ENCODE results near the gene APCDD1.

Gene APCDD1

DNA sequence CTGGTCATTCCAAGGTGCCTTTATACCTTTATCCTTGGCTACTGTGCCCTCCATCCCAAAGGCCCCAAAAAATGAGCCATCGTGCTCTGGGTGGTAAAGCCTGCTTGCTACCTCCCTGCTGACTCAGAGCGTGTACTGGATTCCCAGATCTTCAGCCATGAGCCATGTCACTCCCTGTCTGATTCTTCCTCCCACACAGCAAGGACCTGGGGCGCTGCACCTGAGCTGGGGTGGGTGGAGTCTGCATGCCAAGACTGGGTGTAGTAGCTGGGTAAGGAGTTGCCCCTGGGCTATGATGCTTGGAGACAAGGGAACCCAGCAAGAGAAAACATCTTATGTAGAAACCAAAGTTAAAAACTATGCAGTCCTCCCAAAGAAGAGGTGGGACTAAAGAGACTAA is 37.2 kb upstream of the APCDD1 start:
- no peak overlapping the region for H2AFZ ChIP-seq (ENCODE audit: low read depth, low read length)
- TF ChIP-seq, protein P1, sequence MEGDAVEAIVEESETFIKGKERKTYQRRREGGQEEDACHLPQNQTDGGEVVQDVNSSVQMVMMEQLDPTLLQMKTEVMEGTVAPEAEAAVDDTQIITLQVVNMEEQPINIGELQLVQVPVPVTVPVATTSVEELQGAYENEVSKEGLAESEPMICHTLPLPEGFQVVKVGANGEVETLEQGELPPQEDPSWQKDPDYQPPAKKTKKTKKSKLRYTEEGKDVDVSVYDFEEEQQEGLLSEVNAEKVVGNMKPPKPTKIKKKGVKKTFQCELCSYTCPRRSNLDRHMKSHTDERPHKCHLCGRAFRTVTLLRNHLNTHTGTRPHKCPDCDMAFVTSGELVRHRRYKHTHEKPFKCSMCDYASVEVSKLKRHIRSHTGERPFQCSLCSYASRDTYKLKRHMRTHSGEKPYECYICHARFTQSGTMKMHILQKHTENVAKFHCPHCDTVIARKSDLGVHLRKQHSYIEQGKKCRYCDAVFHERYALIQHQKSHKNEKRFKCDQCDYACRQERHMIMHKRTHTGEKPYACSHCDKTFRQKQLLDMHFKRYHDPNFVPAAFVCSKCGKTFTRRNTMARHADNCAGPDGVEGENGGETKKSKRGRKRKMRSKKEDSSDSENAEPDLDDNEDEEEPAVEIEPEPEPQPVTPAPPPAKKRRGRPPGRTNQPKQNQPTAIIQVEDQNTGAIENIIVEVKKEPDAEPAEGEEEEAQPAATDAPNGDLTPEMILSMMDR (IDR thresholded peaks at IDR 0.05; ENCODE audit: borderline replicate concordance, extremely low read depth, low read length, poor library complexity, severe bottlenecking) = no peak
- TF ChIP-seq EZH2 (IDR thresholded peaks at IDR 0.05; ENCODE audit: borderline replicate concordance, low read depth, low read length, severe bottlenecking) = no peak
- no peaks in the 10 kb centered on the region for H3K9me3 ChIP-seq (ENCODE audit: insufficient read depth, low read length, severe bottlenecking)
- H3K79me2 ChIP-seq (ENCODE audit: insufficient read depth, low read length) = no peaks in the 10 kb centered on the region
- no peak overlapping the region for H3K4me3 ChIP-seq (ENCODE audit: low read depth in 1 of 2, low read length in 2 of 2)
- peaks cover 15% of the 10 kb centered on the region for H3K4me1 ChIP-seq (ENCODE audit: insufficient read depth, low read length)
- H3K4me2 ChIP-seq (ENCODE audit: insufficient read depth, low read length) = no peak overlapping the region
- DNase-seq (no peak), ATAC-seq (ENCODE audit: insufficient read depth, low read depth) (no peak)
- H3K27me3 ChIP-seq (ENCODE audit: insufficient read depth, low read length, poor library complexity) = no peaks in the 10 kb centered on the region
- no peaks in the 10 kb centered on the region for H4K20me1 ChIP-seq (ENCODE audit: insufficient read depth, low read length)
- H3K27ac ChIP-seq (ENCODE audit: low read length) = no peak overlapping the region
- no peak overlapping the region for H3K9ac ChIP-seq (ENCODE audit: low read depth, low read length)
- no peaks in the 10 kb centered on the region for H3K36me3 ChIP-seq (ENCODE audit: insufficient read depth, low read length)

DNA sequence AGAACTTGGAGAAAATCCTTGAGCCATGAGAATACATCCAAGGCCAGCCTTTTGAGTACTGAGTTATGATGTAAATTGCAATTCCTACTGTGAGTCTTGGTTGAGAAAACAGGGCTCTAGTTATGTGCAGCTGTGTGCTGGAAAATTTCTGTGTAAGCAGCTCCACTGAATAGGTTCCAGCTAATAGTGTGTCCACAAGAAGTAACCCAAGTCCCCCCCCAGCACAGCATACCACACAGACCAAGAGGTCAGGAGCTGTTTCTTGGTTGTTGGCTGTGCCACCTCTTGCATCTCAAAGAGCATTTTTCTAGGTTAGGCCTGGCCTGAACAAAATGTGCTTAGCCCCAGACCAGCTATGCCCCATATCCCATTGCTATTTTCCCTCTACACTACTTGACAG is 36.8 kb upstream of the APCDD1 start:
- H3K4me1 ChIP-seq (ENCODE audit: insufficient read depth, low read length) = peaks cover 20% of the 10 kb centered on the region
- no peaks in the 10 kb centered on the region for H4K20me1 ChIP-seq (ENCODE audit: insufficient read depth, low read length)
- H3K9ac ChIP-seq (ENCODE audit: low read depth, low read length) = no peak overlapping the region
- H3K4me2 ChIP-seq (ENCODE audit: insufficient read depth, low read length) = no peak overlapping the region
- DNase-seq (no peak), ATAC-seq (ENCODE audit: insufficient read depth, low read depth) (no peak)
- TF ChIP-seq, protein P1 (IDR thresholded peaks at IDR 0.05; ENCODE audit: borderline replicate concordance, extremely low read depth, low read length, poor library complexity, severe bottlenecking) = no peak
- no peak for TF ChIP-seq EZH2 (IDR thresholded peaks at IDR 0.05; ENCODE audit: borderline replicate concordance, low read depth, low read length, severe bottlenecking)
- no peaks in the 10 kb centered on the region for H3K27me3 ChIP-seq (ENCODE audit: insufficient read depth, low read length, poor library complexity)
- no peak overlapping the region for H3K4me3 ChIP-seq (ENCODE audit: low read depth in 1 of 2, low read length in 2 of 2)
- no peaks in the 10 kb centered on the region for H3K9me3 ChIP-seq (ENCODE audit: insufficient read depth, low read length, severe bottlenecking)
- H3K36me3 ChIP-seq (ENCODE audit: insufficient read depth, low read length) = no peaks in the 10 kb centered on the region
- H3K79me2 ChIP-seq (ENCODE audit: insufficient read depth, low read length) = no peaks in the 10 kb centered on the region
- H2AFZ ChIP-seq (ENCODE audit: low read depth, low read length) = no peak overlapping the region
- no peak overlapping the region for H3K27ac ChIP-seq (ENCODE audit: low read length)

DNA sequence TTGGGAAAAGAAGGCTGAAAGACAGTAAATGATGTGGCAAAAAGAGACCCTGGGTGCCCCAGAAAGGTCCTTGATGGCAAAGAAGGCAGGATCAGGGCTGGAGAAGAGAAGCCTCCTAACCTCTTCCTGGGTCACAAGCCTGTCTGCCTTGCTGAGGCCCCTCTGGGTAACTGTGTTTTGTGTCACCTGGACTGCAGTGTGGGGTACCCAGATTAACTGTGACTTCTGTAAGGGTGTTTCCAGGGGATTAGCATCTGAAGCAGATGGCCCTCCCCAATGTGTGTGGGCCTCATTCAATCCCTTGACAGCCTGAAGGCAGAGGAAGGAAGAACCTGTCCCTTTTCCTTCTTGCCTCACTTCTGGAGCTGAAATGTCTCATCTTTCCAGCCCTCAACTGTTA is 35.6 kb upstream of the APCDD1 start:
- Histone ChIP-seq H3K4me1 (ENCODE audit: insufficient read depth, low read length) (peaks cover 27% of the 10 kb centered on the region), H3K9me3 (ENCODE audit: insufficient read depth, low read length, severe bottlenecking) (no peaks in the 10 kb centered on the region), H3K36me3 (ENCODE audit: insufficient read depth, low read length) (no peaks in the 10 kb centered on the region), H2AFZ (ENCODE audit: low read depth, low read length) (no peak overlapping the region), H3K4me2 (ENCODE audit: insufficient read depth, low read length) (no peak overlapping the region), H3K27me3 (ENCODE audit: insufficient read depth, low read length, poor library complexity) (no peaks in the 10 kb centered on the region), H3K27ac (ENCODE audit: low read length) (no peak overlapping the region), H3K79me2 (ENCODE audit: insufficient read depth, low read length) (no peaks in the 10 kb centered on the region), H3K9ac (ENCODE audit: low read depth, low read length) (no peak overlapping the region), H4K20me1 (ENCODE audit: insufficient read depth, low read length) (no peaks in the 10 kb centered on the region), H3K4me3 (ENCODE audit: low read depth in 1 of 2, low read length in 2 of 2) (no peak overlapping the region)
- no peak for DNase-seq
- no peak for ATAC-seq (ENCODE audit: insufficient read depth, low read depth)
- TF ChIP-seq, protein P1 (IDR thresholded peaks at IDR 0.05; ENCODE audit: borderline replicate concordance, extremely low read depth, low read length, poor library complexity, severe bottlenecking) = no peak
- TF ChIP-seq EZH2 (IDR thresholded peaks at IDR 0.05; ENCODE audit: borderline replicate concordance, low read depth, low read length, severe bottlenecking) = no peak
